Measurements from ENCODE around the gene PAX7. TPM values are rescaled to one million over a fixed set of nuclear protein-coding genes. Genes with fewer than 3 reads are reported as not detected.

Gene PAX7
- total and polyA plus RNA-seq, 2 of the 4 experiments (the other 2 are of a cell fraction), result not detected

GRCh38 chr1:18697541-18697940, 66.9 kb downstream of the PAX7 start:
- Histone ChIP-seq H3K23ac (ENCODE audit: low read depth, low read length) (no peak overlapping the region), H4K20me1 (ENCODE audit: insufficient read depth, low read length) (no peaks in the 10 kb centered on the region), H3K9ac (ENCODE audit: low read depth, low read length) (no peak overlapping the region), H3K27me3 (ENCODE audit: control insufficient read depth, insufficient read depth, low read length) (peaks cover 2% of the 10 kb centered on the region; the same call in 1 of the 2 replicates), H3K56ac (ENCODE audit: extremely low read depth, insufficient read depth, low read length) (no peak overlapping the region), H3K18ac (ENCODE audit: low read depth, low read length) (no peak overlapping the region), H3K9me3 (ENCODE audit: control insufficient read depth, insufficient read depth, low read length) (no peaks in the 10 kb centered on the region), H3K36me3 (ENCODE audit: control insufficient read depth, insufficient read depth, low read length) (no peaks in the 10 kb centered on the region), H3K4ac (ENCODE audit: low read depth, low read length) (no peak overlapping the region), H2BK20ac (ENCODE audit: low read depth, low read length) (no peak overlapping the region), H4K91ac (ENCODE audit: insufficient read depth, low read depth, low read length) (no peak overlapping the region), H2BK15ac (ENCODE audit: low read depth, low read length) (no peak overlapping the region), H2AK5ac (ENCODE audit: low read depth, low read length) (no peak overlapping the region), H3K4me1 (ENCODE audit: control insufficient read depth, insufficient read depth, low read length) (no peaks in the 10 kb centered on the region), H4K5ac (ENCODE audit: low read depth, low read length) (no peak overlapping the region), H3K9me1 (ENCODE audit: insufficient read depth, low read length) (no peaks in the 10 kb centered on the region), H3K27ac (ENCODE audit: insufficient read depth, low read length) (no peak overlapping the region), H3K4me3 (ENCODE audit: insufficient read depth, low read depth, low read length) (no peak overlapping the region), H2BK5ac (ENCODE audit: low read depth, low read length, poor library complexity, severe bottlenecking) (no peak overlapping the region), H2AK9ac (replicated peaks; ENCODE audit: low read depth, low read length, poor library complexity) (no peak overlapping the region), H3K14ac (replicated peaks; ENCODE audit: low read depth, low read length) (no peak overlapping the region), H2BK120ac (ENCODE audit: low read depth, low read length) (no peak overlapping the region), H2AFZ (replicated peaks; ENCODE audit: low read length, poor library complexity) (no peak overlapping the region), H3K79me1 (ENCODE audit: low read depth in 1 of 2, low read length in 2 of 2) (no peaks in the 10 kb centered on the region), H4K8ac (ENCODE audit: low read depth in 2 of 2, low read length in 2 of 2) (no peak overlapping the region), H3K4me2 (ENCODE audit: low read depth, low read length) (no peak overlapping the region)
- dilution Hi-C loops (cut with HindIII; ENCODE audit: low sequenced_read_pairs, unreplicated experiment) (no loop called here), intact Hi-C loops (cut with micrococcal nuclease) (no loop called here), in situ Hi-C loops (cut with MboI; ENCODE audit: low sequenced_read_pairs) (no loop called here)
- POLR2A ChIA-PET (ENCODE audit: unreplicated experiment), result no interaction called here
- 0% methylated on average over 1 of the region's 1 CpG; no CpG with 5 or more reads in 1 of the 2 experiments for WGBS, 2 experiments (ENCODE audit: extremely low coverage in 2 of 2, insufficient read length in 1 of 2)
- DNase-seq (no peak), ATAC-seq (ENCODE audit: low read depth) (no peak)
- CTCF ChIA-PET, result no interaction called here
- no peak for TF ChIP-seq MAFK (IDR thresholded peaks at IDR 0.05; ENCODE audit: low read depth, low read length)
- no peak for TF ChIP-seq SMC3 (IDR thresholded peaks at IDR 0.05; ENCODE audit: low read depth, low read length)
- TF ChIP-seq ELK1 (IDR thresholded peaks at IDR 0.05; ENCODE audit: borderline replicate concordance, low read depth, low read length), result no peak
- no TSS peak for BruUV-seq (replicated peaks)

Measured in IMR-90 (cell line).